Hematopoietic multipotent progenitor cell treated with erythropoietin and hydrocortisone succinate and interleukin-3 and kit ligand, for 15 days (in vitro differentiated cells): Measurements from ENCODE around the gene CARF.
"Not testable (repeated sequence)": the region's sequence is repeated elsewhere in the genome, so short reads cannot be mapped to it uniquely, and the experiment has no call there.

Source experiments
- DNase-seq: peaks from one replicate; pipeline ENCODE4 v3.0.0-alpha.2; 2015; ENCODE audit warnings: low spot score

Gene CARF

GRCh38 chr2:202933958-202934357 lies 21.9 kb downstream of the CARF start:
- DNase-seq, result no peak

DNA sequence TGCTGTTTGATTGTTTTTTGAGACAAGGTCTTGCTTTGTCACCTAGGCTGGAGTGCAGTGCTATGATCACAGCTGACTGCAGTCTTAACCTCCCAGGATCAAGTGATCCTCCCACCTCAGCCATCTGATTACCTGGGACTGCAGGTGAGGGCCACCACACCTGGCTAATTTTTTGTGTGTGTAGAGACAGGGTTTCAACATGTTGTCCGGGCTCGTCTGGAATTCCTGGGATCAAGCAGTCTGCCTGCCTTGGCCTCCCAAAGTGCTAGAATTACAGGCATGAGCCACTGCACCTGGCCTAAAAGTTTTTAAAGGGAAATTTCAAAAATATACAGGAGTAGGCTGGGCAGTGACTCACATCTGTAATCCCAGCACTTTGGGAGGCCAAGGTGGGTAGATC lies 22.4 kb downstream of the CARF start:
- DNase-seq, result no peak

DNA sequence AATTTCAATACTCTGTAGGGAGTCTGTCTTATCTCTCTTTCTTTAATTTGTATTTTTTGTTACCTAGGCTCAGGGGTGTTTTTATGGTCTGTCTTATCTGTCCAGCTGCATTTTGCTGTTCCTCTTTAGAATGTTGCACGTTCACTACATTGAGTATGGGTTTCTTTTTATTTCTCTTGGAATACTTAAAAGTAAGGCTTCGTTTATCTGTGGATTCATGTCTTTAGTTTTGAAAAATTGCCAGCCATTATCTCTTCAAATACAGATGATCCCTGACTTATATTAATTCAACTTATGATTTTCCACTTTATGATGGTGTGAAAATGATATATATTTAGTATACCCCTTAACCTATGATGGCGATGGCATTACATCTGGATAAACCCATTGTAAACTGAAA lies 26.9 kb downstream of the CARF start:
- no peak for DNase-seq

DNA sequence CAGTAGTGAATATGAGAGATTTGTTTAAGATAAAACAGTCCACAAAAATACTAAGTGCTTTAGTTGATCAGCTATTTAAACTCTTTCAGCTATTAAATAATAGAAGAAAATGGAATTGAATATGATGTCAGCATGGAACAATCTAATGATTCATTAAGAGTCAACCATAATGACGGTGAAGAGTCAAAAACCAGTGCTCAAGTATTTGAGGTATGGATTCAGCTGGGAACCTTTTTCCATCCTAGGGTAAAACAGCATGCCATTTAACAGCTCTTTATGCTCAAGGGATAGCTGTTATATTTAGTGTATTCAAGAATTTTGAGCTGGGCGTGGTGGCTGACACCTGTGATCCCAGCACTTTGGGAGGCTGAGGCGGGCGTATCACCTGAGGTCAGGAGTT lies 29.7 kb downstream of the CARF start:
- DNase-seq, result no peak

GRCh38 chr2:202944408-202944807 lies 32.3 kb downstream of the CARF start:
- no peak for DNase-seq

GRCh38 chr2:202944816-202945215 lies 32.7 kb downstream of the CARF start:
- DNase-seq, result no peak

DNA sequence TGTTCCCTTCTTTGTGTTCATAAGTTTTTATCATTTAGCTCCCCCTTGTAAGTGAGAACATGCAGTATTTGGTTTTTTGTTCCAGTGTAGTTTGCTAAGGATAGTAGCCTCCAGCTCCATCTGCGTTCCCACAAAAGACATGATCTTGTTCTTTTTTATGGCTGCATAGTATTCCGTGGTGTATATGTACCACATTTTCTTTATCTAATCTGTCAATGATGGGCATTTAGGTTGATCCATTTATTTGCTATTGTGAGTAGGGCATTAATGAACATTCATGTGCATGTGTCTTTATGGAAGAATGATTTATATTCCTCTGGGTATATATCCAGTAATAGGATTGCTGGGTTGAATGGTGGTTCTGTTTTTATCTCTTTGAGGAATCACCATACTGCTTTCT lies 33.4 kb downstream of the CARF start:
- no peak for DNase-seq

- not testable (repeated sequence) for DNase-seq
Observed at GRCh38 chr2:202949333-202949732, 37.3 kb downstream of the CARF start.

GRCh38 chr2:202950592-202950991 lies 38.5 kb downstream of the CARF start:
- peak; percentile 37 for DNase-seq

GRCh38 chr2:202960524-202960923 lies 48.4 kb downstream of the CARF start:
- DNase-seq, result no peak

DNA sequence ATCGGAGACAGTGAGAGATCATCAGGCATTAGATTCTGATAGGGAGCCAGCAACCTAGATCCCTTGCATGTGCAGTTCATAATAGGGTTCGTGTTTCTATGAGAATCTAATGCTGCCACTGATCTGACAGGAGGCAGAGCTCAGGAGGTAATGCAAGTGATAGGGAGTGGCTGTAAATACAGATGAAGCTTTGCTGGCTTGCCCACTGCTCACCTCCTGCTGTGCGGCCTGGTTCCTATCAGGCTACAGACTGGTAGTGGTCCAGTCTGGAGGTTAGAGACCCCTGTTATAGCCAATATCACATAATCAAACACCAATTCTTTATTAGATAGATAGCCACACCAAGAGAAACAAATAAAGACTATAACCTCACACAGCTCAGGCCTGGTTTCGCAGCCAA lies 51.6 kb downstream of the CARF start:
- DNase-seq, result no peak

DNA sequence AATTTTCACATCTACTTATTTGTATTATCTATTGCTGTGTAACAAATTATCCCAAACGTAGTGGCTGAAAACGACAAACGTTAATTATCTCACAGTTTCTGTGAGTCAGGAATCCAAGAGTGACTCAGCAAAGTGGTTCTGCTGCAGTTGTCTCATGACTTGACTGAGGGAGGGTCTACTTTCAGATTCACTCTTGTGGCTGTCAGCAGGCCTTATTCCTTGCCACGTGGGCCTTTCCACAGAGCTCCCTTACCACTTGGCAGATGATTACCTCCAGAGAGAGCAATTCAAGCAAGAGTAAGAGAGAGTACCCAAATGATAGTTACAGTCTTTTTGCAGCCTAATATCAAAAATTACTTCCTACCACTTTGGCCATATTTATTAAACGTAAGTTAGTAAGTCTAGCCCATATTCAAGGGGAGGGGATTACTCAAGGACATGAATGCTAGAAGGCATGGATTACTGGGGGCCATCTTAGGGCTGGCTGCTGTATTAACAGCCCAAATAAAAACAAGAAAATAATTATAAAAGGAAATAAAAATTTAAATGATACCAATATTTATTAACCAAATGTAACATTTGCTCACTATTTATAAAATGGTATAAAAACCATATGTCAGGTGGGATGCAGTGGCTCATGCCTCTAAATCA lies 53.9 kb downstream of the CARF start:
- DNase-seq, result peak; percentile 52

DNA sequence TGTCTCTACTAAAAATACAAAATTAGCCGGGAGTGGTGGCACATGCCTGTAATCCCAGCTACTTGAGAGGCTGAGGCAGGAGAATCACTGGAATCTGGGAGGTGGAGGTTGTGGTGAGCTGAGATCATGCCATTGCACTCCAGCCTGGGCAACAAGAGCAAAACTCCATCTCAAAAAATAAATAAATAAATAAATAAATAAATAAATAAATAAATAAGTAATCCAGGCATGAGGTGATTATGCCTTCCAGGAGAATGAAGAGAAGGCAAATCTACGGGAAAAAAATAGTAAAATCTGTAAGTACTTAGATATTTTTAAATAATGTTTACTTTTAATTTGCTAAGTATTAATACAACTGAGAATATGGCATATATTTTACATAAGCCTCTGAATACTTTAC lies 57.3 kb downstream of the CARF start:
- DNase-seq, result not testable (repeated sequence)

GRCh38 chr2:202976809-202977208 lies 64.7 kb downstream of the CARF start:
- no peak for DNase-seq

- DNase-seq, result no peak
Observed at GRCh38 chr2:202982779-202983491, 70.9 kb downstream of the CARF start.

DNA sequence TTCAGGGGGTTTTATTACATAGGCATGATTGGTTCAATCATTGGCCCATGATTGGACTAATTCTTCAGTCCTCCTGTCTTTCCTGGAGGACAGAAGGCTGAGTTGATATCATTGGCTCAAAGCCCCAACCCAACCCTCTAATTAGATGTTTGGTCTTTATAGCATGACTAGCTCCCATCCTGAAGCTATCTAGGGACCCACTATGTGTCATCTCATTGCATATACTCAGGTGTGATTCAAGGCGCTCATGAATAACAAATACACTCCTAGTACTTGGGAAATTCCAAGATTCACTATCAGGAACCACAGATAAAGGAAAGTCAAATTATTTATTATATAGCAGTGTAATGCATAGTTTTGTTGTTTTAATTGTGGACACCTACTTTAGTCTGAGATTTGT lies 77.7 kb downstream of the CARF start:
- DNase-seq, result no peak

GRCh38 chr2:202990501-202990900 lies 78.4 kb downstream of the CARF start:
- DNase-seq, result no peak

- not testable (repeated sequence) for DNase-seq
Observed at GRCh38 chr2:202997113-202997512, 85.0 kb downstream of the CARF start.

DNA sequence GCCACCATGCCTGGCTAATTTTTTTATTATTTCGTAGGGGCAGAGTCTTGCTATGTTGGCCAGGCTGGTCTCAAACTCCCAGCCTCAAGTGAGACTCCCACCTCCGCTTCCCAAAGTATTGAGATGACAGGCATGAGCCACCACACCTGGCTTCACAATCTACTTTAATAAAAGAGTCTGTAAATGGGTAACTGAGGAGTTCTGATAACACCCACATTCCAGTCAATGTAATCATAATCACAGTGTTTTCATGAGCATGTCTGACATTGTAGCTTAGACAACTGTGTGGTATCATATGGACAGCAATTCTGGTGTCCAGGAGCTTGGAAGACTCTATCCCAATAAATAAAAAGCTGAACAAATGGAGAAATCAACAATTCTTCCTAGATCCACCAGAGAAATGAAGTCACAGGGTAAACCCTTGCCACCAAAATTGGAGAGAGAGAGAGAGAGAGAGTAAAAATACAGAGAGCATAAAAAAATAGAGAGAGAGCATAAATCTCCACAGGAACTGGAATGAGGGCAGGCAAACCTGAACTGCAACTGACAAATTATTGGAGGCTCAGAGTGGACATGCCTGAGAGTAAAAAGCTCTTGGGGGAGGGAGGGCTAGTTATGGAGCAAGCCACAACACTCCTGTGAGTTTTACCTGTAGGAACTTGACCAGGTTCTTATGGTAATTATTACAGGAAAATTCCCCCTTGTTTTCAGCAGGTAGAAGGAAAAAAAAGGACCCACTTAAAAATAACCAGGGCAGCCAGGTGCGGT lies 90.2 kb downstream of the CARF start:
- DNase-seq, result no peak

DNA sequence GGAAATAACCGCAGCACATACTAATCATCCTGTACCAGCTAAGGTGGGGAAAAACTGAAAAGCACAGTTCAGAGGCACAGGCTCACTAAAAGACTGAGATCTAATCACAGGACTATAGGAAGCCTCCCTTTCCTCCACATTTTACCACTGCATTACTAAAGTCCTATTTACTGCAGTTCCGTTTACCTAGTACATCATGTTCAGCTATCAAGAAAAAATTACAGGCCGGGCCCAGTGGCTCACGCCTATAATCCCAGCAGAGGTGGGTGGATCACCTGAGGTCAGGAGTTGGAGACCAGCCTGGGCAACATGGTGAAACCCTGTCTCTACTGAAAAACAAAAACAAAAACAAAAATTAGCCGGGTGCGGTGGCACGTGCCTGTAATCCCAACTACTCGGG lies 91.6 kb downstream of the CARF start:
- no peak for DNase-seq

DNA sequence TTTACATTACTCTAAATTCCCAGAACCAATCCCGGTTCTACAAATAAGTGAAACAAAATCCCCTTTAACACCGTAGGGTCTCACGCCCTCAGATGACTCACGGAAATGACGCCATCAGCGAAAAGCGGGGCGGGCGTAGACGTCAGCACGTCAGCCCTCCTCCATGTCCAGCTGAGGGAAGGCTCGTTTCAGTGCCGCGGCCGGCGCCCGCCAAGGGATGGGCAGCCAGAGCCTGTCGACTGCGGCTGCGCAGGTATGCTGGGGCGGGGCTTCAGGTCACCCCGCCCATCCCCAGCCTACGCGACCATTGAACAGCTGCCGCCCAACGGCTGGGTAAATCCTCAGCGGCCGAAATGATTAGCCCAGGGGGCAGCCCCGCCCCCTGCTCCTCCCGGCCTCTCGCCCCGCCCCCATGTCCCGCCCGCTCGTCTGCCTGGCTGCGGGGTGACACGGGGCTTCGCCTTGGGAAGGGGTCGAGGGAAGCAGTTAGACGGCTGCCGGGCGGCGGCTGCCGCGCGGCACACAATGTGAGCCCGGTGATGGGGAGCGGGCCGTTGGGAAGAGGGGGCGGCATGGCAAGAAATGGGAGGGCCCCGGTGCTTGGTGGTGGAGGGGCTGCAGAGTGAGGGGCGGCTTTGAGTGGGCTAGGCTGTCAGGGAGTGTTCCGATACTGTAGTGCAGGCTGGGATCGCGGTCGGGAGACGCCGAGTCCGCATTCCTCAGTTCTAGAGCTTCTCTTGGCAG lies 102.6 kb downstream of the CARF start, which contains the start of gene NBEAL1:
NBEAL1 (plus strand) TSS at position 420 of the 744 bp plus-strand sequence. CDS start 1,510 bp downstream, outside the sequence.
- peak; percentile 97 for DNase-seq

DNA sequence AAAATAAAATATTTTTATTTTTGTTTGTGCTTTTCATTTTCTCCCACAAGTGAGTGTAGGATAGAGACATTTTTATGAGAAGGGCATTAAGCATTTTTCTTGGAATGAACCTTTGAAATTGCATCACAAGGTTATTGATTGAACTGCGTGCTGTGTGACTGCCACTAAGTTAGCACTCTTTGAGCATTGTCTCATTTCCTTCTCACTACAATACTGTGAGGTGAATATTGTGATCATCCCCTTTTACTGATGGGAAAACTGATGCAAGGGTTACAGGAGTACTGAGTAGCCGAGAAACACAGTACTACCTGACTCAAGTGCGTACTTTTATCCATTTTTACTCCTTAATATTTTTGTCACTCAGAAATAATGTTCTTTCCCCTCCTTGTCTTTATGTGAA lies 104.6 kb downstream of the CARF start:
- DNase-seq, result no peak
